Esophagus muscularis mucosa (tissue), 3 donors: ENCODE measurements around the gene KLHDC4.

Source experiments
- POLR2A ChIP-seq: fragments of 450-650 bp; IDR thresholded peaks from one replicate; pipeline ENCODE4 v1.6.1; 2017; ENCODE audit warnings: antibody characterized with exemption, moderate library complexity, mild to moderate bottlenecking, low read depth
- POLR2AphosphoS5 ChIP-seq, 2 donors: sonication (generic); formaldehyde crosslinking; IDR thresholded peaks; one replicate each; pipeline ENCODE4 v1.6.1; 2017; ENCODE audit warnings: antibody characterized with exemption in 2 of 2
- TF ChIP-seq, protein P1 (sequence below), 3 experiments: fragments of 200-600 bp in 2 of 3; fragments of 450-650 bp in 1 of 3; sonication (generic) in 2 of 3; IDR thresholded peaks; one replicate each; pipeline ENCODE4 v1.5.1; 2017 to 2019; ENCODE audit warnings: antibody characterized with exemption in 3 of 3, mild to moderate bottlenecking in 2 of 3, moderate library complexity in 1 of 3

DNA sequence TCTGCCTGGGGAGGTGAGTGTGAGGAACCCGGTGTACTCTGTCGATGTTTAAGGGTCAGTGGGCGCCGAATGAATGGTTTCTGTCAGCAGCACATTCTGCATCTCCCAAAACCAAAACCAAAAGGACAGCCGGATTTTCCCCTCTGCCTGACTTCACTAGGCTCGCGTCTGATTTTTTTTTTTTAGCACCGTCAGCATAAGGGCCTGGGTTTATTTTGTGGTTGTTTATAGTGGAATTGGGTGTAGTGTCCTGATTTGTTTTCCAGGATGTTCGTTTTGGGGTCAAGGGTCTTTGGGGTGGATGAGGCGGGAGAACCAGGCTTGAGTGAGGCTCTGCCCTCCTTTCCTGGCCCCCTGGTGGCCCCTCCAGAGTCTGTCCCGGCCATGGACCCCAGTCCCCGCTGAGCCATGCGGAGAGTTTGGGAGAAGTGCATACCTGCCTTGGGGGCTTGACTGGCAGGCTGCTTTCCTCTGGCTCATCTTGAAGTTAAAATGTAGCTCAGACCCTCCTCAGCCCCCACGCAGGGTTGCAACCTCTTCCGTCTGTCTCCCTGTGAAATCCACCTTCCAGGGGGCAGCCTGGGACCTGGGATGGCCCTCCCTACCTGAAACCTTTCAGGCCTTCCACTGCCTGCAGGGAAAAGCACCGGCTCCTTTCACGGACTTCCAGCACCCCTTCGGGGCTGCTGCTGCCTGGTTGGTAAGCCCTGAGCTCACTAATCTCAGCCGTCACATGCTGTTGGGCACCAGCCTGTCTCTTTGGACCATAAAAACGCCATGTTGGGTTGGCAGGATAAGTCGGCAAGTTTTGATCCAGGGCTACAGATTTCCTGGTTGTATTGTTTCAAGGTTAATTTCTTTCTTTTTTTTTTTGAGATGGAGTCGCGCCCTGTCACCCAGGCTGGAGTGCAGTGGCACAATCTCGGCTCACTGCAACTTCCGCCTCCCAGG is 103.3 kb downstream of the KLHDC4 start:
- TF ChIP-seq, protein P1, sequence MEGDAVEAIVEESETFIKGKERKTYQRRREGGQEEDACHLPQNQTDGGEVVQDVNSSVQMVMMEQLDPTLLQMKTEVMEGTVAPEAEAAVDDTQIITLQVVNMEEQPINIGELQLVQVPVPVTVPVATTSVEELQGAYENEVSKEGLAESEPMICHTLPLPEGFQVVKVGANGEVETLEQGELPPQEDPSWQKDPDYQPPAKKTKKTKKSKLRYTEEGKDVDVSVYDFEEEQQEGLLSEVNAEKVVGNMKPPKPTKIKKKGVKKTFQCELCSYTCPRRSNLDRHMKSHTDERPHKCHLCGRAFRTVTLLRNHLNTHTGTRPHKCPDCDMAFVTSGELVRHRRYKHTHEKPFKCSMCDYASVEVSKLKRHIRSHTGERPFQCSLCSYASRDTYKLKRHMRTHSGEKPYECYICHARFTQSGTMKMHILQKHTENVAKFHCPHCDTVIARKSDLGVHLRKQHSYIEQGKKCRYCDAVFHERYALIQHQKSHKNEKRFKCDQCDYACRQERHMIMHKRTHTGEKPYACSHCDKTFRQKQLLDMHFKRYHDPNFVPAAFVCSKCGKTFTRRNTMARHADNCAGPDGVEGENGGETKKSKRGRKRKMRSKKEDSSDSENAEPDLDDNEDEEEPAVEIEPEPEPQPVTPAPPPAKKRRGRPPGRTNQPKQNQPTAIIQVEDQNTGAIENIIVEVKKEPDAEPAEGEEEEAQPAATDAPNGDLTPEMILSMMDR (IDR thresholded peaks at IDR 0.05): no peak
- TF ChIP-seq POLR2AphosphoS5 (IDR thresholded peaks at IDR 0.05) (no peak), POLR2A (no peak)
